22Rv1 (cell line): ENCODE results near the gene CD164L2.

Experiments
- H3K27ac ChIP-seq: fragments of 450-650 bp; 2 replicates; pipeline ENCODE4 v1.5.1; 2017
- ZFX ChIP-seq: fragments of 450-650 bp; IDR thresholded peaks from 2 replicates; pipeline ENCODE4 v1.6.1; 2017; ENCODE audit warnings: antibody characterized with exemption, borderline replicate concordance
- TF ChIP-seq, protein P1 (sequence below): fragments of 450-650 bp; IDR thresholded peaks from 2 replicates; pipeline ENCODE4 v1.5.1; 2017; ENCODE audit warnings: mild to moderate bottlenecking

CD164L2 gene

DNA sequence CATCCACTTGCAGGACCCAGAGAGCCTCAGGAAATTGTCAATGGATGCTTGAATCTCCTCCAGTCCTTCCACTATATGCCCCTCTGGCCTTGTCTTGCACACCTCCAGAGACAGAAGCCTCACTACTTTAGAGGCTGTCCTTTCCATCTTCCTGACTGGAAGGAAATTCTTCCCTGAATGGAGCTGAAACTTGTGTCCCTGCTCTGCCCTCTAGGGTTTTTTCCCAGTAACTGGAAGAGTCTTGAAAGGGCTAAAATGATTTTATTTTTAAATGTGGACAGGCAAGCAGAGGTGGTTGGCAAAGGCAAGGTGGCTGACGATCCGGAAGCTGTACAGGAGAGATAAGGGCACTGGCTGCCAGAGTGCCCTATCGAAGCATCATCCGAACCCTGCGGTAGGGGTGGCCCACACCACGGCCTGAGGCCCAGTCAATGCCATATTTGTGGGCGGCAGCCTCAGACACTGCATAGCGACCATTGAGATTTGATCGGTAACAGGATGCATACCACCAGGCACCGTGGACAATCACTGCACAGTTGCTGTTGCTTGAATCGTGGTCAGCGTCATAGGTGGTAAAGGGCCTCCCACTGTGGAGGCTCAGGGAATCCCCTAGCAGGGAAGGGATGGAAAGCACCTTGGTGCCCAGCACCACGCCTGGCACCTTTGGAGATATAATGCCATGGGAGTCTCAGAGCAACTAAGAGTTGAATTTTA is 14.1 kb downstream of the CD164L2 start:
- no peak overlapping the region for H3K27ac ChIP-seq
- no peak for TF ChIP-seq ZFX
- TF ChIP-seq, protein P1, sequence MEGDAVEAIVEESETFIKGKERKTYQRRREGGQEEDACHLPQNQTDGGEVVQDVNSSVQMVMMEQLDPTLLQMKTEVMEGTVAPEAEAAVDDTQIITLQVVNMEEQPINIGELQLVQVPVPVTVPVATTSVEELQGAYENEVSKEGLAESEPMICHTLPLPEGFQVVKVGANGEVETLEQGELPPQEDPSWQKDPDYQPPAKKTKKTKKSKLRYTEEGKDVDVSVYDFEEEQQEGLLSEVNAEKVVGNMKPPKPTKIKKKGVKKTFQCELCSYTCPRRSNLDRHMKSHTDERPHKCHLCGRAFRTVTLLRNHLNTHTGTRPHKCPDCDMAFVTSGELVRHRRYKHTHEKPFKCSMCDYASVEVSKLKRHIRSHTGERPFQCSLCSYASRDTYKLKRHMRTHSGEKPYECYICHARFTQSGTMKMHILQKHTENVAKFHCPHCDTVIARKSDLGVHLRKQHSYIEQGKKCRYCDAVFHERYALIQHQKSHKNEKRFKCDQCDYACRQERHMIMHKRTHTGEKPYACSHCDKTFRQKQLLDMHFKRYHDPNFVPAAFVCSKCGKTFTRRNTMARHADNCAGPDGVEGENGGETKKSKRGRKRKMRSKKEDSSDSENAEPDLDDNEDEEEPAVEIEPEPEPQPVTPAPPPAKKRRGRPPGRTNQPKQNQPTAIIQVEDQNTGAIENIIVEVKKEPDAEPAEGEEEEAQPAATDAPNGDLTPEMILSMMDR, result no peak

DNA sequence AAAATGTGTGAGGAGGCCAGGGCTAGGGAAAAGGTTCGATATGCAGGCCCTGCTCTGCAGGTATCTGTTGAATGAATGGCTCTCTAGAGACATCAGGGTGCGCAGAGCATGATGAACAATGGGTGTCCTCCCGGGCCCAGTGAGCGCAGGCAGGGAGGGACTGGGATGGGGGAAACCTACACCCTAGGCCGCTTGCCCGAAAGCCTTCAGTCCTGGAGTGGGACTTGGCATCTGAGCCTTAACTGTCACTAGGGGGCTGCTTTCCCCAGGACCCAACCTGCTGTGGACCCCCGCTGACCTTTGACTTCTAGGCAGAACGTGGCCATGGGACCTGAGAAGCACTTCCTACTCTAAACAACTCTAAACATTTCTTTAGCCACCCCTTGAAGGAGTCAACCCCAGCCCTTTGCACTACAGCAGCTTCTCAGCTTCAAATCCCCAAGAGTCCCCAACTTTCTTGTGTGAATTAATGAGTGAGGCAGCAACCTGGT is 15.9 kb downstream of the CD164L2 start:
- TF ChIP-seq, protein P1, result no peak
- H3K27ac ChIP-seq, result peak overlapping the region; percentile 97

DNA sequence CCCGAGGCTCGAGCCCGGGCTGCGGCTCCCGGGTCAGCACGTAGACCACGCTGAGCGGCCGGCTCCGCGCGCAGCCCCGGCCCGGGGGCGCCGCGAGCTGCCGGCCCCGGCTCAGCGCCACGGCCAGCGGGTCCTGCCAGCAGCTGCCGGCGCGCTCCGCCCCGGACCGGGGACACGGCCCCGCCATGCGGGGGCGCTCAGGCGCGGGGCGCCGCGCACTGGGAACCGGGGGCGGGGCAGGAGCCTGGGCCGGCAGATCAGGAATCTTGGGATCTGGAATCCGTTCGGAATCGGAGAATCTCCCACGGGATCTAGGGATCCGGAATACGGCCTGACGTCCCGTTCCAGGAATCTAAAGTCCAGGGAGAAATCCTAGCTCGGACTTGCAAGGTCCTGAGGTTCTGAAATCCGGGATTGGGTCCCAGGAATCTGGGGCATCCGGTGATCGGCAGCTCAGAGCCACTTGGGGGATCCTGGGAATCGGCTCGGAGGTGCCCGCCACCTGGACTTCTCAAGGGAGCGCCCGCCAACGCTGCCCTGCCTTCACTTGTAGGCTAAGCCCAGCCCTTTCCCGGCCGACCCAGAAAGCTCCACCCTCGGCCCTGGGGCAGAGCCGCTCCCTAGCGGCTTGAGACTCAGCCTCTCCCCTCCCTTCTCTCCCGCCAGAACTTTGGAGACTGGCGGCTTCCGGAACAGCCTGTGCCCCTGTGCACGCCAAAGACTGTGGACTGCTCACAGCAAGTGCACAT is 16.5 kb downstream of the CD164L2 start, which contains the start of gene MAP3K6:
TSS of gene MAP3K6 (minus strand) at position 551 of the 749 bp plus-strand sequence. CDS start at position 187, 364 bp downstream.
- H3K27ac ChIP-seq, result peak within 1 kb of the TSS; percentile 97
- TF ChIP-seq ZFX, result no peak
- TF ChIP-seq, protein P1, result peak; percentile 87

DNA sequence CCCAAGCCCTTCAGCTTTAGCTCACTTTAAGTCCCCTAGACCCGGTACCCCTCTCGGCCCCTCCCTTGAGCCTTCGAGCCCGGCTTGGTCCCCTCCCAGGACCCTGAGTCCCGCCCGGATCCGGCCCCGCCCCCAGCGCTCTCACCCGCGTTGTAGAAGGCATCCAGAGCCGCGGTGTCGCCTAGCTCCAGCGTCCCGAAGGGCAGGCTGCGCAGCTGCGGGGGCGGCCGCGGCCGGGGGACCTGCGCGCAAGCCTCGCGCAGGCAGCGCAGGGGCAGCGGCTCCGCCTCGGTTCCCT is 17.1 kb downstream of the CD164L2 start:
- no peak for TF ChIP-seq ZFX
- TF ChIP-seq, protein P1, result no peak
- H3K27ac ChIP-seq, result peak overlapping the region; percentile 97

DNA sequence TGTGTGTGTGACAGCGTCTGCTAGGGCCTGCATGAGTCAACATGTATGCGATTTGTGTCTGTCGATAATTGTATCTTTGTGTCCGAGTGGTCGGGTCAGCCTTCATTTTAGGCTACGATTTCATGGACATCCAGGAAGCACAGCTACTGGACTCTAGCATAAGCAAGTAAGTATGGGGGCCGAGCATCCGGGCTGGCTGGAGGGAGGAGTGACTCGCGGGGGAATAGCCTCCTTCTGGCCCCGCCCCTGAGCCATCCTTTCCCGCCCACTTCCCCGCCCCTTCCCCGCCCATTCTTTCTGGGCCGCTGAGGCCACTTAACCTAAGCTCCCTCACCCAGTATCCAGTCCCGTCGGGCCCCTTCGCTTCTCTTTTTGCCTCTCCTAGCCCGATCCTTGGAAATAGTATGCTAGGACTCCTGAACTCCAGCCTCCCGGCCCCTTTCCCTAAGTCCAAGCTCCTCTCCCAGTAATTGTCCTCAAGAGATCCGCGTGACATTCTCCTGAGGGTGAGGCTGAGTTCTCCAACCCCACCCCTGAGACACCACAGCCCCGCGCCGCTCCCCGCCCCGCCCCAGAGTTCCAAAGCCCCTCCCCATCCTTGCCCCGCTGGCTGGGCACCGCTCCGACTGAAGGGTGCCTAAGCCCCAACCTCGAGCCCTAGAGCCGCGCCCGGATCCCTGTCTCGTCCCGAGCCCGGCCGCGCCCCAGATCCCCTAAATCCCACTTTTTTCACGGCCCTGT is 17.6 kb downstream of the CD164L2 start:
- peak overlapping the region; percentile 97 for H3K27ac ChIP-seq
- TF ChIP-seq, protein P1, result no peak
- TF ChIP-seq ZFX, result no peak

DNA sequence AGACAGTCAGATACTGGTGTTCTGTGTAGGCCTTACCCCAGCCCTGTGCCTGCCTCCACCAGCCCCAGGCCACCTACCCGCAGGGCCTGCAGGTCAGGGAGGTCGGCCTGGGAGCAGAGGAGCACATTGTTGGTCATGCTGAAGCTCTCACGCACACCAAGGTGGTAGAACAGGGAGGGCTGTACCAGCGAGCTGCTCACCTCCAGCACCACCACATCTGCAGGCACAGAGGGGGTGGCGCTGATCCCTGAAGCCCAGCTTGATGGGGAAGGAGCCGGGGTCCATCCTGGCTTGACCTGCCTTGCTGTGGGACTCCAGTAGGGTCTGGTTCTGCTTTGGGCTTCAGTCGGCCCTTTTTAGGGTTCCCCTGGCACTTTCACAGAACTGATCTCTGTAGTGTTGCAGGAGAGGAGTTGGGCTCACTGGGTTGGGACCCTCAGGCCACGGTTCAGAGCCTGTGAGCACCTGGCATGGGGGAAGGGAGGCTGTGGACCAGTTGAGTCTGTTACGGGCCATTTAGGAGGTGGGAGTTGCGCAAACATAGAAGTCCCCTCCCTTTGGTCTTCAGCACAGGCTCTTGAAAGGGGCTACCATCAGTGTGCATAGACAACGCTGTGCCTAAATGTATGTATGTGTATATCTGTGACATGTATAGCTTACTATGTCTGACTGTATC is 18.3 kb downstream of the CD164L2 start:
- H3K27ac ChIP-seq, result peak overlapping the region; percentile 97
- TF ChIP-seq, protein P1, result no peak
- no peak for TF ChIP-seq ZFX
